Measurements from ENCODE around the gene FAM32A.

DNA sequence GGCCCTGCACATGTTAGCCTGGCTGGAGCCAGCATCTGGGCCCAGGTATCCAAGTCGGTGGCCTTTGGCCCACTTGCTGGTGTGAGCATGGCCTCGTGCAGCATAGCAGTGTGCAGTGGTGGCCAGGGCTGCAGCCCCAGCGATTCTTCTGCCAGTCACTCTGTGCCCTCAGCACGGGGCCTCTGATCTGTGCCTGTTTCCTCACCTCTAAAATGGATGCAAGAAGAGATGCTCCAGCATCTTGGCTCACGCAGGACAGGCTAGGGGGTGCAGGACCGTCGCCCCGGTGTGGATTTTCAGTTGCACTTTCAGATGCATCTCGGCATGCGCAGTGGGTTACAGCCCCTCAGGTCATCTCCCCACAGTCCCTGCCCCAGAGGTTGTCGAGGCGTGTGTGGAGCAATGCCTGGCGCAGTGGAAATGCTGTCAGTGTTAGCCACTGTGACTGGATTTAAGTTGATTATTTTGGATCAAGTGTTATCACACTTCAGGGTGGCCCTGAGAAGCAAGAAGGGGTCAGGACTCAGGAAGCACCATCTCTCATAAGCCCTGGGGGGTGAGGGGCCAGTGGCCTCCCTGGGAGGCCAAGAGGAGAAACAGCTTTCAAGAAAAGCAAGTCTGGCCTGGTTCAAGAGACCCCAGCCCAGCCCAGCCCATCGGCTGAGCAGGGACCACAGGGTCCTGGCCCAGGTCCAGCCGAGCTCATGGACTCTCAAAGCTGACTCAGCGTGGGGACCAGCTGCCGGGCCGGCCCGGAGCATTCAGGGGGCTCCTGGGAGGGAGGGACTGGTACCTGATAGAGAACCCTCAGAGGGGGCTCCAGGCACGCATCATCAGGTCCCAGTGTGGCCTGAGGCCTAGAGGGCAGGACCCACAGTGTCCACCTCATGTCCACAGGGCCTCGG is 40.3 kb downstream of the FAM32A start:
- TF ChIP-seq, protein P1, sequence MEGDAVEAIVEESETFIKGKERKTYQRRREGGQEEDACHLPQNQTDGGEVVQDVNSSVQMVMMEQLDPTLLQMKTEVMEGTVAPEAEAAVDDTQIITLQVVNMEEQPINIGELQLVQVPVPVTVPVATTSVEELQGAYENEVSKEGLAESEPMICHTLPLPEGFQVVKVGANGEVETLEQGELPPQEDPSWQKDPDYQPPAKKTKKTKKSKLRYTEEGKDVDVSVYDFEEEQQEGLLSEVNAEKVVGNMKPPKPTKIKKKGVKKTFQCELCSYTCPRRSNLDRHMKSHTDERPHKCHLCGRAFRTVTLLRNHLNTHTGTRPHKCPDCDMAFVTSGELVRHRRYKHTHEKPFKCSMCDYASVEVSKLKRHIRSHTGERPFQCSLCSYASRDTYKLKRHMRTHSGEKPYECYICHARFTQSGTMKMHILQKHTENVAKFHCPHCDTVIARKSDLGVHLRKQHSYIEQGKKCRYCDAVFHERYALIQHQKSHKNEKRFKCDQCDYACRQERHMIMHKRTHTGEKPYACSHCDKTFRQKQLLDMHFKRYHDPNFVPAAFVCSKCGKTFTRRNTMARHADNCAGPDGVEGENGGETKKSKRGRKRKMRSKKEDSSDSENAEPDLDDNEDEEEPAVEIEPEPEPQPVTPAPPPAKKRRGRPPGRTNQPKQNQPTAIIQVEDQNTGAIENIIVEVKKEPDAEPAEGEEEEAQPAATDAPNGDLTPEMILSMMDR (IDR thresholded peaks at IDR 0.05): no peak
- no peak for TF ChIP-seq POLR2AphosphoS5 (IDR thresholded peaks at IDR 0.05)
- TF ChIP-seq POLR2A (IDR thresholded peaks at IDR 0.05): no peak
